Thoracic aorta (tissue), 2 donors: ENCODE measurements around the gene ZNF275. TPM values are rescaled to one million over a fixed set of nuclear protein-coding genes. Genes with fewer than 3 reads are reported as not detected.
"Not testable (repeated sequence)": the region's sequence is repeated elsewhere in the genome, so short reads cannot be mapped to it uniquely, and the experiment has no call there.

Source experiments
- ATAC-seq: fragments of 150-250 bp; one replicate; pipeline ENCODE4 v1.8.0; 2017; ENCODE audit warnings: low read depth; ENCODE audit not compliant: insufficient number of reproducible peaks, low FRiP score
- DNase-seq: peaks from one replicate; pipeline ENCODE4 v3.0.0-alpha.2; 2020; ENCODE audit warnings: low spot score
- H3K27ac ChIP-seq, 2 donors: fragments of 200-600 bp; sonication (generic); 1 replicate in 1 of 2; 2 replicates in 1 of 2; pipeline ENCODE4 v1.5.1; 2016; ENCODE audit warnings: mild to moderate bottlenecking in 2 of 2, moderate library complexity in 2 of 2
- H3K27me3 ChIP-seq: fragments of 200-600 bp; sonication (generic); replicated peaks from 2 replicates; pipeline ENCODE4 v1.6.0; 2016; ENCODE audit warnings: mild to moderate bottlenecking; ENCODE audit not compliant: insufficient read depth
- H3K36me3 ChIP-seq: fragments of 200-600 bp; sonication (generic); one replicate; pipeline ENCODE4 v1.5.1; 2016
- H3K4me1 ChIP-seq, 2 donors: fragments of 200-600 bp; sonication (generic); 1 replicate in 1 of 2; 2 replicates in 1 of 2; pipeline versions ENCODE4 v1.5.1 to v1.6.0; 2016; ENCODE audit warnings: low read depth in 2 of 2, mild to moderate bottlenecking in 1 of 2; ENCODE audit not compliant: control insufficient read depth in 1 of 2
- H3K4me3 ChIP-seq: fragments of 200-600 bp; sonication (generic); 2 replicates; pipeline ENCODE4 v1.5.1; 2016; ENCODE audit warnings: mild to moderate bottlenecking
- H3K9me3 ChIP-seq: fragments of 200-600 bp; sonication (generic); 2 replicates; pipeline ENCODE4 v1.5.1; 2016
- CTCF ChIP-seq: fragments of 200-600 bp; sonication (generic); IDR thresholded peaks from one replicate; pipeline ENCODE4 v1.5.1; 2019; ENCODE audit warnings: antibody characterized with exemption
- total RNA-seq, 2 donors: library from RNA; depleted of rRNA; stranded (reverse); fragments of >200 nt; gene quantifications; one replicate each; pipeline versions ENCODE4 v1.1.0 to v1.2.3, GENCODE V29; 2016

ZNF275 gene
- total RNA-seq, 2 donors from 2014 or later = 14.5 to 17.1 TPM

- Histone ChIP-seq H3K4me1 (no peaks in the 10 kb centered on the region), H3K27ac (no peak overlapping the region), H3K36me3 (no peaks in the 10 kb centered on the region), H3K9me3 (no peaks in the 10 kb centered on the region), H3K27me3 (no peaks in the 10 kb centered on the region), H3K4me3 (no peak overlapping the region)
- no peak for TF ChIP-seq CTCF
- ATAC-seq = no peak
- DNase-seq = no peak
Measured at GRCh38 chrX:153317306-153317705, 16.6 kb upstream of the ZNF275 start.

- TF ChIP-seq CTCF = no peak
- H3K36me3 ChIP-seq = no peaks in the 10 kb centered on the region
- H3K27me3 ChIP-seq = no peaks in the 10 kb centered on the region
- DNase-seq (no peak), ATAC-seq (no peak)
- no peaks in the 10 kb centered on the region for H3K4me1 ChIP-seq
- H3K4me3 ChIP-seq = no peak overlapping the region
- H3K9me3 ChIP-seq = no peaks in the 10 kb centered on the region
- no peak overlapping the region for H3K27ac ChIP-seq
Measured at GRCh38 chrX:153317996-153318722, 15.8 kb upstream of the ZNF275 start.

- Histone ChIP-seq H3K27me3 (no peaks in the 10 kb centered on the region), H3K4me3 (no peak overlapping the region), H3K27ac (no peak overlapping the region), H3K4me1 (no peaks in the 10 kb centered on the region), H3K36me3 (no peaks in the 10 kb centered on the region), H3K9me3 (no peaks in the 10 kb centered on the region)
- ATAC-seq = no peak
- no peak for DNase-seq
- TF ChIP-seq CTCF = no peak
Measured at GRCh38 chrX:153318811-153319210, 15.1 kb upstream of the ZNF275 start.

- no peak for DNase-seq
- H3K4me1 ChIP-seq = no peaks in the 10 kb centered on the region
Measured at GRCh38 chrX:153319295-153320046, 14.5 kb upstream of the ZNF275 start.

GRCh38 chrX:153320047-153320443 lies 13.9 kb upstream of the ZNF275 start:
- not testable (repeated sequence) for DNase-seq, H3K36me3 ChIP-seq, H3K4me1 ChIP-seq, H3K4me3 ChIP-seq, H3K27ac ChIP-seq, H3K27me3 ChIP-seq, ATAC-seq, H3K9me3 ChIP-seq

More at GRCh38 chrX:153319295-153320046, 14.5 kb upstream of the ZNF275 start:
- no peak for TF ChIP-seq CTCF
- Histone ChIP-seq H3K36me3 (no peaks in the 10 kb centered on the region), H3K4me3 (no peak overlapping the region), H3K27ac (no peak overlapping the region), H3K27me3 (no peaks in the 10 kb centered on the region), H3K9me3 (no peaks in the 10 kb centered on the region)
- ATAC-seq = no peak
